Measurements from ENCODE around the gene CADPS.
"Not testable (repeated sequence)": the region's sequence is repeated elsewhere in the genome, so short reads cannot be mapped to it uniquely, and the experiment has no call there.

Gene CADPS

GRCh38 chr3:62585861-62586260, 289.4 kb downstream of the CADPS start:
- DNase-seq = no peak

GRCh38 chr3:62584636-62585035, 290.6 kb downstream of the CADPS start:
- DNase-seq = no peak

- DNase-seq = no peak
Observed at GRCh38 chr3:62582495-62583172, 292.6 kb downstream of the CADPS start.

DNA sequence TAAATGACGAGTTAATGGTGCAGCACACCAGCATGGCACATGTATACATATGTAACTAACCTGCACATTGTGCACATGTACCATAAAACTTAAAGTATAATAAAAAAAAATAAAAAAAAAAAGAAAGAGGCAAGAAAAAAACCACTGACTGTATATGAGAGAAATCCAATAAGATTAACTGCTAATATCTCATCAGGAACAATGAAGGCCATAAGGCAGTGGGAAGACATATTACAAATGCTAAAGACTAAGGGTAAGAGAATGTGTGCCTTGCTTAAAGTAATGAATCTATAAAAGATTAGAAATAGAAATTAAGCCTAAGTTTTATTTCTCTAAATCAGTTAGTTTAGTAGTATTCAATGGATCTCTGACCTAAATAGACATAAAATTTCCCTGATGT, 294.7 kb downstream of the CADPS start:
- DNase-seq = not testable (repeated sequence)

- DNase-seq = no peak
Observed at GRCh38 chr3:62577153-62577552, 298.1 kb downstream of the CADPS start.

DNA sequence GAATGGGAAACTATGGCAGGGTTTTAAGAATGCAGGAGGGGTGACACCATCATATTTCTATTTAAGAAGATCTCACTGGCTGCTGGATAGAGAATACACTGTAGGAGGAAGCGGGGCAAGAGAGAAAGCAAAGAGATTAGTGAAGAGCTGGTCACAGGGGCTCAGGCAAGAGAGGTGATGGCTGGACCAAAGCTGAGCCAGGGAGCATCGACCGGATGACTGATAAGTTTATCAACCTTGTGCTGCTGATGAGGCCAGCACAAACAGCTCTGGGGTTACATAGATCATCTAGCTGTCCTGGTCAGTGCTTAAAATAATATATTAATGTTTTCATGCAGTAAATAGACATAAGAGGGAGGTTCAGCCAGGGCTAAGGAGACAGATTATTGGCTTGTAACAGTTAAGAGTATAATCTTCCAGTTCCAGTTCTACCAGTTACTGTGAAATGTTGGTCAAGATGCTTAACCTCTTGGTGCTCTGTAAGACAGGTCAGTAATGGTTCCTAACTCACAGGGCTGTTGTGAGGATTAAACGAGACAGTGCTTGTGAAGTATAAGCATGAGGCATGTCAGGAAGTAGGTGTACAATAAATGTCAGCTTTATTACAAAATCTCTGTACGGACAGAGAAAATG, 300.8 kb downstream of the CADPS start:
- no peak for DNase-seq

GRCh38 chr3:62571916-62572315, 303.3 kb downstream of the CADPS start:
- DNase-seq = no peak

DNA sequence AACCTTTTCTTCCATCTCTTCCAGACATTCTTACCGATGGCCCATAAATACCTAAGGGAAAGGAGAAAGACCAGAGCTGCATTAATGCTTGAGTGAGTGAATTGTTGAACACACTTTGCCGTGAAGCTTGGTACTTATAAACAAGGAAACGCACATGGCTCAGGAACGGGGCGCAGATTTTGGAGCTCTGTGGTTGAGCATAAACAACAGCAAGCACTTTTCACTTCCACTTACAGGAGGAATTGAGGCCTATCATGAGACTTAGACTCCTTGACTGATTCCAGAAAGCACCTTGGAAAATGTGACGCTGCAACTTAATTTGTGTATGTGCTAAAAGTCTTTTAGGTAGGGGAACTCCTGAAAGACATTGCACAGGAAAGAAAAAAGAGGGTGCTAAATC, 304.3 kb downstream of the CADPS start:
- DNase-seq = no peak

- DNase-seq = no peak
Observed at GRCh38 chr3:62569609-62570008, 305.6 kb downstream of the CADPS start.

- DNase-seq = no peak
Observed at GRCh38 chr3:62567097-62568021, 307.9 kb downstream of the CADPS start.

- DNase-seq = no peak
Observed at GRCh38 chr3:62566022-62566557, 309.1 kb downstream of the CADPS start.

DNA sequence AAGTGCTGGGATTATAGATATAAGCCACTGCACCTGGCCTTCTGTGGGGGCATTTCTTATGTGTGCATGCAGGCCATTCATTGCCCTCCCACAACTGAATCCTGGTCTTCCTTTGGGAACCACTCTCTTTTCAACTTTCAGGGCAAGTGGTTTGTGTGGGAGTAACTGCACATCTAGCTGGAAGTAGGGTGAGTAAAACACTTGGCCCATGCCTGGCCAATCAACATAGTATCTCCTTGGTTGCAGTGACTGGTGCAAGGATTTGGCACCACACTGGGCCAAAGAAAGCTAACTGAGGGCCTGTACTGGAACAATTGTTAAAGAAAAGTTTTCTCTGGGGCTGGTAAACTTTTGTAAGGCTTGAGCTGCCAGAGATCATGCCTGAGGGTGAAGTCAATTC, 312.6 kb downstream of the CADPS start:
- DNase-seq = no peak

- no peak for DNase-seq
Observed at GRCh38 chr3:62562017-62562416, 313.2 kb downstream of the CADPS start.

DNA sequence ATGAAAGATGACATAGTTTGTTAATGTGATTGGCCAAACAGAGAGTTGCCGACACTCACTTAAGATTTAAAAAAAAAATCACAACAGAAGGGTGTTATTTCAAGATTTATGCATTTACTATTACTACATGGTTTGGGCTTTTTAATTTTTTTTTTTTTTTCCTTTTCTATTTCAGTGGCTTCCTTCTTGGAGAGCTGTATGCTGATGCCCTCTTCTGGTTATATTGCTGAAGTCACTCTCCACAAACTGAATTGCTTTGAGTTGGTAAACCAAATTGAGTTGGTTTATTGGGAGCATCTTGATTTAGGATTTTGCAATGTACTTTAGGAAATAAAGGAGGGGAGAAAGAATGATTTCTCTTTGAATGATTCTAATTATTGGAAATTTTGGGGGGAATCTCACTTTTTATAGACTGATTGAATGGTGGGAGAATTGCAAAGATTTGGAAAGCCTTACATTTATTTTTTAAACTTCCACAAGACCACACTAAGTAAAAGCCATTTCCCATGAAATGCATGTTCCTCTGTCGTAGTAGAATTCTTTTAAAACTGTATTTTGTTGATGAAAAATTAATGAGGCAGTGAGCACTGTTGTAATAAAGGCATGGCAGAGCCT, 315.3 kb downstream of the CADPS start:
- no peak for DNase-seq

DNA sequence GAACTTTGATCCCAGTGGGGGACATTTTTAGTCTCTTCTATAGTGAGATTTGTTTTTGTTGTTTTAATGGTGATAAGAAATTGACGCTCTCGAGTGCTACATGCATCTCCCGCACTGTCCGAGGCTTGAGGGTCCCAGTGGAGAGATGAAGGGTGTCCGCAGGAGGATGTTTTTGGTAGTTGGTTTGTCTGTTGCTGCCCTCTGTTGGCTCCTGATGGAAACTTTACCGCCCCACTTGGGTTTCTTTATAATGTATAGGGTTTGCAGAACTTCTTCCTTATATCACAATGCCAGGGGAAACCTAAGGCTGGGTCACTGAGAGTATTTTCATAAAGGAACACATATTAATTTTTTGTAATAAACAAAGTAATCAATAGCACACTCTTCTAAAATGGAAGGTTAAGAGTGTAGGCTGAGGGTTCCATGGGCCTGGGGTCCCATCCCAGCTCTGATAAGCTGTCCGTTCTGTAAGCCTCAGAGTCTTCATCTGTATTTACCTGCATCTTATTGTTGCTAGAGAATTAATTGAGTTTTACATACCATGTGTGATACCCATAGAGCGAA, 316.6 kb downstream of the CADPS start:
- DNase-seq = no peak

- no peak for DNase-seq
Observed at GRCh38 chr3:62557983-62558382, 317.2 kb downstream of the CADPS start.

- no peak for DNase-seq
Observed at GRCh38 chr3:62557450-62557849, 317.8 kb downstream of the CADPS start.

DNA sequence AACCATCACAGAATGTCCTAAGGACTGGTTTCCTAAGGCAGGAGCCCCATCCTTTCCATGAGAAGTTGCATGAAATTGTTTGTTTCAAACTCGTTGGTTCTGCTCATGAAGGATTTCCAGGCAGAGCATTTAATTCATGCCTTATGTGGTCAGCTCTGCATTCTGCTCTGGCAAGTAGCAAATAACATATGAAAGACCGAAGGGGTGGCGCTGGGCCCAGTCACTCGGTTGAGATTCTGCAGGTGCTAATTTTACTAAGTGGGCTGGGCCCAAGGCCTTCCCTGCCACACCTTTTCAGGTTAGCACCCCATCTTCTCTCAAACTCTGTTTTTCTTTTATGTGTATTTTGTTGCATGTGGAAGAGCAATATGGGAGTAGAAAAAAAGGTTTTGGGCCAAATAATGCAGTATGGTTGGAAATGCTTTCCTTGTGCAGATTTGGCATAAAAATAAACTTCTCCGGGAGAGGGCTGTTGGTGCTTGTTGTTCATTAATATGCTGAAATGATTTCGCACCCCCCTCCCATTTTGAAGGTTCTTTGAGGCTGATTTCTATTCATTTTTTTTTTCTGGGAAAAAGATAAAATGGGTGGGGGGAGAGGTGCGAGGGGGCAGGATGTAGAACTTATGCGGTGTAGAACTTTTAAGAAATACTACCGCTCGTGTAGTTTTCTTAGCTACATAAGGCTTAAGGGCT, 318.9 kb downstream of the CADPS start:
- DNase-seq = no peak

DNA sequence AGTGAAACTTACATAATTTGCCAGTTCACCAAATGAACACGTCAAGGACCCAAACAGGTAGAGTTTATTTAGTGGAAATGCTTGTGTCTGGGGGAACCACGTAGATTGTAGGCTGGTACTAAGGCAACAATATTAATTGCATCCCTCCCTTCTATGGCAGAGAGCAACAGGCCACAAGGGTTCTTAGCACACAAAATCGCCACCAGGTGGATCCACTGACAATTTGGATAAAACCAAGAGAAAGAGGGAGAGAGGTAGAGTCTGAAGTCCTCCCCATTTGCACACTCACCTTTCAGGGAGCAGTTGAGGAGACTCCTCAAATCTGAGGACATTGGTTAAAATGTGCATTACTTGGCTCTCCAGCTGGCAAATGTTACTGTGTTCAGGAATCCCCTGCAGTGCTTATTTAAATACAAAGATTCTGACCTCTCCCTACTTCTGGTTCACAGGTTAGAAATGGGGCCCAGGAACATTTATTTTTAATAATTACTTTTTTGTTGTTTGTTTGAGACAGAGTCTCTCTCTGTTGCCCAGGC, 320.9 kb downstream of the CADPS start:
- DNase-seq = no peak

DNA sequence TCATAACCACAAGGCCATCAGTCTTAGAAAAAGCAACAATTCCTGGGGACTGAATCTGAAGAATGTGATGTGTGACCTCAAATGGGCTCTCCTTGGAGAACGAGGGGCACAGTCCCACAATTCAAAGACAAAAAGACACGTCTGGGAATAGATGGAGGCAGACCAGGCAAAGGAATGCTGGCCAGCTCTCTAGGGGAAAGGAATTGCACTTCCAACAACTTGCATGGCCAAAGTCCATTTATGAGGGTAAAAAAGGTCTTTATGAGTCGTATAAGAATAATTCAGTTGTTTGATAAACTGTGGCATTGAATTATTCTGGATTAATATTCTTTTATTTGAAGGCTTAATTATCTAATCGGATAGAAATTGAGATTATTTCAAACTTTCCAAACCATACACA, 321.4 kb downstream of the CADPS start:
- DNase-seq = no peak

DNA sequence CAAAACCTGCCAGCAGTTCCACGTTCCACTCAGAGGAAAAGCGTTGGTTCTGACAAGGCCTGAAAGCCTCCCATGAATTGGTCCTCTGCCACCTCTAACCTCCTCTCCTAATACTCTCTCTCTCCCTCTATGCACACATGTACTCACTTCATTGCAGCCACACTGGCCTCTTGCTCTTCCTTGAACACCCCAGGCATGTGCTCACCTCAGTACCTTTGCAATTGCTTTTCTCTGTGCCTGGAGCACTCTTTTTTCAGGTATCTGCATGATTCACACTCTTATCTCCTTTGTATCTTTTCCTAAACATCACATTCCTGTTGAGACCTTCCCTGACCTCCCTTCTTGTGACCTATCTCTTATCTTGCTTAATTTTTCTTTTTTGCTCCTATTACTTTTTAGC, 323.7 kb downstream of the CADPS start:
- no peak for DNase-seq

GRCh38 chr3:62550439-62550838, 324.8 kb downstream of the CADPS start:
- DNase-seq = no peak

All from activated CD4-positive, alpha-beta T cell treated with anti-CD3 and anti-CD28 coated beads, Interleukin-2, amount 50 U/mL, for 4 hours (primary cell).